HL-60/S4 treated with retinoic acid at 250 ng/mL for 4 days and 3 days (cell line): ENCODE measurements around the gene BTLA.
"Not testable (repeated sequence)": the region's sequence is repeated elsewhere in the genome, so short reads cannot be mapped to it uniquely, and the experiment has no call there.

ENCODE experiments used
- in situ Hi-C: fragments of 300-500 bp; cut with MboI; formaldehyde crosslinking; loops from 2 replicates; pipeline ENCODE4 v1.7.0; 2022; ENCODE audit warnings: low sequenced_read_pairs

The BTLA gene

DNA sequence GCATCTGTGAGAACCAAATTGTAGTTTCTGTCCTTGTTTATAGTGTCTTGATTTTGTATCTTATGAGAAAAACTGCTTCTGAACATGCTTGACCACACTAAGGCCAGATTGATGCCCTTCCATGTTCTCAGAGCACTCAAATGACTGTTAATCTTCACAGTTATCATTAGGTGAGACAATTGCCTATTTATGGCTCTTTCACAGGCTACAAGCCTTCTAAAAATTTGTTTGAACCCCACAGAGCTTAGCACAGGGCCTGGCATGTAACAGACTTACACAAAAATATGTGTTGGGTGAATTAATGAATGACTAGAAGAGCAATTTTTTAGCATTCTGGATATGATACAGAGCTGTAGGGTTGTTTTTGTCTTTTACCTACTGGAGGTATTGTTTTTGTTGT, 43.1 kb downstream of the BTLA start:
- in situ Hi-C loops: no loop called here

DNA sequence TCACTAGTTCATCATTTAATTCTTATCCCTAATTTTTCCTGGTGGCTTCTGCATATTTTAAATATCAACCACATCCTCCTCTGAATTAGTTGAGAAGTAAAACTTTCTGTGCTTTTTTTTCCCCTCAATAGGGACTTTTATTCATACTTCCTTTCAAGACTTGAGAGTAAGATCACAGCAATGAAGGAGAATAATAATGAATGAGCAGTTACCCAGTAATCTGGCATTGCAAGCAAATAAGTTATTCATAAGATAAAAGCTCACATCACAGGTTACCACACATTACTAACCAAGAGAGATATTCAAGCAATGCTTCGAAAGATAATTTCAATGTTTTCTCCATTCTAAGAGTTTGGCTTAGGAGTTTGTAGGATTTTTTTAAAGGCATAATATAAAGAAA, 50.3 kb downstream of the BTLA start:
- in situ Hi-C loops: no loop called here

DNA sequence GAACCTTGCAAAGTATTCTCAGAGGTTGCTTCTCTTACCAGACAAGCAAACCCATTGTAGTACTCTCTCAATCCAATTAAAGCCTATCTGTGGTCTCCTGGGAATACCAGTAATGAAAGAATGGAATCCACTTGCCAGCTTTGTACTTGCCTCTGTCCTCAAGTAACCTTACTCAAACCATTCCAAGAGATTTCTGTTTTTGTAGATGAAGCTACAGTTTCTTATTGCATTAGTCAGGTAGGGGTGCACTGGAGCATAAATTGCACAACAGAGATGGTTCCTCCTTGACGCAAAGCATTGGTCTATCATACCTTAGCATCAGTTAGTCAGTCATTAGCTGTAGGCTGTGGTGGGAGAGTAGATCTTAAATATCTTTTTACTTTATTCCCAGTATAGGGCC, 52.9 kb downstream of the BTLA start:
- in situ Hi-C loops: no loop called here

DNA sequence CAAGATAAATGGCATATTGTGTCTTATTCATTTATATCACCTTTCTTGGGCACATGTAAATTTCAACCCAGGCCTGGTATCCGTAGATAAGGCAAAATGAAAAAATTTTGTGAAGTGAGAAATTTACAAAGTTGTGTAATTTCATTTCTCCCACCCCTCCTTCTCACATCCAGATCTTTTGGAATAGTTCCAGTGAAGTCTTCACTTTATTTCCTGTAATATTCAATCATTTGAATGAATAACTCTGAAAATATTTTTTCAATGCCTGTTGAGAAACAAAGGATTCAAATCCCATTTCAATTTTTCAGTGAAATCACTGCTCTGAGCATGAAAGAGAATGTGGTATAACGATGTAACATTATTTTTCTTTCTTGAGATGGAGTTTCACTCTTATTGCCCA, 53.4 kb downstream of the BTLA start:
- in situ Hi-C loops: no loop called here

DNA sequence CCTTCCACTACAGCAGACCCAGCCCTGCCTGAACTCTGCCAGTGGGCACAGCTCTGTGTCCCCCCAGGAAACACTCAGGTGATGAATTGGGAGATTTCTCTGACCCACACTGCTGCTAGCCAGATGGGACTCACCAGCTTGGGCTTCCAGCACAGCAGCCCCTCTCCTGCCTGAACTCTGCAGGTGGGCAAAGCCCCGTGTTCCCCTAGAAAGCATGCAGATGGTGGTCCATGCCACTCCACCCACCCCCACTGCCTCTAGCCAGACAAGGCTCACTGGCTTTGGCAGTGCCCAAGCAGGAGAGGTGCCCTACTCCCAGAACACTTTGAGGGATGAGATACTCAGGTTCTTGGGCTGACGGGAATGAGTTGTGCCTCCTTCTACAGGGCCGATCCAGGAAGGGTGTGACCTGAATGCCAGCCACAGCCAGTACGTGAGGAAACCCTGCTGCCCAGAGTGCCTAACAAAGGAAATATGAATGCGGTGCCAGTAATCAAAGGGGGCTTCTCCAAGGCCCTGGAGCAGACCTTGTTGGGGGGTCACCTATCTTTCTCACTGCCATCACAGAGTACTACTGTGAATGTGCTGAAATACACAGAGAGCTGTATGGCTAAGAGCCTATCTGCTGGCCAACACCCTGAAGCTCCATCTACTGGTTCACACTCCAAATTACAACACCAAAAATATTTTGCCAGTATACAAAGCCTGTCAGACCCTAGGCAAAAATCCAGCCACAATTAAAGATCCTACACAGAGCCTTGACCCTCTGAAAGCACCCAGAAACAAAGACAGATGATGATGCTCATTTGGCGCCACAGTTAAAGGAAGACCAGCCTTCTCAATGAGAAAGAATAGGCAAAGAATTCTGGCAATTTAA, 61.9 kb downstream of the BTLA start:
- in situ Hi-C loops: no loop called here

DNA sequence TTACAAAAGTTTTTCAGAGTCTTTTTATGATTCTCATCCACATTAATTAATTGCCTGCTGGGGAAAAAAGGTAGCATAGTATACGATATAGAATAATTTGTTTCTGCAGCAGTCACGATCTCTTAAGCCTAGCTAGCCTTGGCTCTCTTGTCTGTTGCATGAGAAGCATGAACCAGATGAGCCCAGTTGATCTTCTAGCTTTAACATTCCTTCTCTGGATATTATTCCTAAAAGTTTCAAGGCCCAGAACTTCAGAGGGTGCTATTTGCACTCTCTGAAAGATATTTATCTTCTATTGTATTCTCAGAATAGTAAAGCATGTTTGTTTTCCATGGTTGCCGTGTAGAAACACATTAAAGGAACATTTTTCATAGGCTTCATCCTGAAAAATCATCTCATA, 69.3 kb downstream of the BTLA start:
- in situ Hi-C loops: no loop called here

DNA sequence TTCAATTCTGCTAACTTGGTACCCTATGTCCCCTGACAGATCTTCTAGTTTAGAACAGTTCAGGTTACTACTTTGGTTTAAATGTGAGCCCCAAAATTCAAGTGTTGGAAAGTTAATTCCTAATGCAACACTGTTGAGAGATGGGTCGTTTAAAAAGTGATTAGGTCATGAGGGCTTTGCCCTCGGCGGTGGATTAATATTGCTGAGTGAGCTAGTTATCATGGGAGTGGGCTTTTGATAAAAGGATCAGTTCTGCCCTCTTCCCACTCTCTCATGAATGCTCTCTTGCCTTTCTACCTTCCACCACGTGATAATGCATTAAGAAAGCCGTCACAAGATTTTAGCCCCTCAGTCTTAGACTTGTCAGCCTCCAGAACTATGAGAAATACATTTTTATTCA, 72.1 kb downstream of the BTLA start:
- in situ Hi-C loops: no loop called here

DNA sequence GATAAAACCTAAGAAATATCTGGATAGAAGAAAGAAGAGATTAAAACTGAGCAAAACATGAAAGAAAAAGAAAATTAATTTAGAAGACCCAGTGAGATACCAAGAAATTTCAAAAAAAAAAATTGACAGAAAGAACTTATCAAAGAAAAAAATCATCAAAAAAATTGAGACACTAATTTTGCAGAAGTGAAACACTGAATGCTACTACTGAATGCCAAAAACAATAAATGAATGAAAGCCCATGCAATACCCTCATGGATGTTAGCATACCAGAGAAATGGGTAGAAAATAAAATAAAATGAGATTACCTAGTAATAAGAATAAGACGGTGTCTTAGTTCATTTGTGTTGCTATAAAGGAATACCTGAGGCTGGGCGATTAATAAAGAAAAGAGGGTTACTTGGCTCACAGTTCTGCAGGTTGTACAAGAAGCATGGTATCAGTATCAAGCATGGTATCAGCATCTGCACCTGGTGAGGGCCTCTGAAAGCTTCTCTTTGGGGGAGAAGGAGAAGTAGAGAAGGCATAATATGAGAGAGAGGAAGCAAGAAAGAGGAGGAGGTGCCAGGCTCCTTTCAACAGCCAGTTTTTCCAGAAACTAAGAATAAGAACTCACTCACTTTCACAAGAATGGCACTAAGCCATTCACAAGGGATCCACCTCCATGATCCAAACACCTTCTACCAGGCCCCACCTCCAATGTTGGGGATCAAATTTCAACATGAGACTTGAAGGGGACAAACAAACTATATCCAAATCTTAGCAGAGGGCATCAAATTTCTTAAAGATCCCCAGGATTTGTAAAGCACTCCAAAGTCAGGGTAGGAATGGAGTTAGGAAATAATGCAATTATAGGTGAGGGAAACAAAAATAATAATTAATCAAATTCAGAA, 73.2 kb downstream of the BTLA start:
- in situ Hi-C loops: no loop called here

DNA sequence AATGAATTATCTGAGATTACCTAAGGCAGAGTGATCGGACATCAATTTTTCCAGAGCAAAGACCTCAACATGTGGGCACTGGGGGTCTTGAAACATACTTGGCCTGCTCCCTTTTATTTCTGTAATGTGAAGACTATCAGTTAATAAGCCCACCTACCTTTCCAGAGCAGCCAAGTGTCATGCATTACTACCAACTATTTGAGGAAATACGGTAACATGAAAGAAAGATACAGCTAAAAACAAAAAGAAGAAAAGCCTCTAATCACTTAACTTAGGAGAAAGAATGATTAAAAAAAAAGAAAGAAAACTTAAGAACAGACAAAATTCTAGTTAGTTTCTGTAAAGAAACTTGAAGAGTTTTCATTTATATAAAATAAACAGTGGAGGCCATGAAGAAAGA, 73.9 kb downstream of the BTLA start:
- in situ Hi-C loops: no loop called here

DNA sequence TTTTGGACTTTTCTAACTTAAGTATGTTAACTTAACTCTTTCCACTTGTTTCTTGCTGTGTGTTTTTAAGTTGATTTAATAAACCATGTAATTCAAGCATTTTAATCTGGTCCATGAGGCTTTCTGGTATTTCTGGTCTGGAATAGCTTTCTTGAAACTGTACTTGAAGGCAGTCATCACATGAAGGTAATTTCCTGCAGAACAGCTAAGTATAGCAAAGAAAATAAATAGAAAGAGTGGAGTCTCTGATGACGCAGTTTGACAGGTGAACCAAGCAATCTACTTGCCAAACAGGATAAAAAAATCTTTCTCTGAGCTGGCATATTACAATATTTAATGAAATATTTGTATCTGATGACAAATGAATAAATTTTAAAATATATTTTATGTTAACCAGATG, 74.9 kb downstream of the BTLA start:
- in situ Hi-C loops: no loop called here

DNA sequence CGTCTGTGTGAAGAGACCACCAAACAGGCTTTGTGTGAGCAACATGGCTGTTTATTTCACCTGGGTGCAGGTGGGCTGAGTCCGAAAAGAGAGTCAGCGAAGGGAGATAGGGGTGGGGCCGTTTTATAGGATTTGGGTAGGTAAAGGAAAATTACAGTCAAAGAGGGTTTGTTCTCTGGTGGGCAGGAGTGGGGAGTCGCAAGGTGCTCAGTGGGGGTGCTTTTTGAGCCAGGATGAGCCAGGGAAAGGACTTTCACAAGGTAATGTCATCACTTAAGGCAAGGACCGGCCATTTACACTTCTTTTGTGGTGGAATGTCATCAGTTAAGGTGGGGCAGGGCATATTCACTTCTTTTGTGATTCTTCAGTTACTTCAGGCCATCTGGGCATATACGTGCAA, 76.4 kb downstream of the BTLA start:
- in situ Hi-C loops: not testable (repeated sequence)

DNA sequence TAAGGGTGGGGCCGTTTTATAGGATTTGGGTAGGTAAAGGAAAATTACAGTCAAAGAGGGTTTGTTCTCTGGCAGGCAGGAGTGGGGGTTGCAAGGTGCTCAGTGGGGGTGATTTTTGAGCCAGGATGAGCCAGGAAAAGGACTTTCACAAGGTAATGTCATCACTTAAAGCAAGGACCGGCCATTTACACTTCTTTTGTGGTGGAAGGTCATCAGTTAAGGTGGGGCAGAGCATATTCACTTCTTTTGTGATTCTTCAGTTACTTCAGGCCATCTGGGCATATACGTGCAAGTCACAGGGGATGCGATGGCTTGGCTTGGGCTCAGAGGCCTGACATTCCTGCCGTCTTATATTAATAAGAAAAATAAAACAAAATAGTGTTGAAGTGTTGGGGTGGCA, 80.7 kb downstream of the BTLA start:
- in situ Hi-C loops: not testable (repeated sequence)

DNA sequence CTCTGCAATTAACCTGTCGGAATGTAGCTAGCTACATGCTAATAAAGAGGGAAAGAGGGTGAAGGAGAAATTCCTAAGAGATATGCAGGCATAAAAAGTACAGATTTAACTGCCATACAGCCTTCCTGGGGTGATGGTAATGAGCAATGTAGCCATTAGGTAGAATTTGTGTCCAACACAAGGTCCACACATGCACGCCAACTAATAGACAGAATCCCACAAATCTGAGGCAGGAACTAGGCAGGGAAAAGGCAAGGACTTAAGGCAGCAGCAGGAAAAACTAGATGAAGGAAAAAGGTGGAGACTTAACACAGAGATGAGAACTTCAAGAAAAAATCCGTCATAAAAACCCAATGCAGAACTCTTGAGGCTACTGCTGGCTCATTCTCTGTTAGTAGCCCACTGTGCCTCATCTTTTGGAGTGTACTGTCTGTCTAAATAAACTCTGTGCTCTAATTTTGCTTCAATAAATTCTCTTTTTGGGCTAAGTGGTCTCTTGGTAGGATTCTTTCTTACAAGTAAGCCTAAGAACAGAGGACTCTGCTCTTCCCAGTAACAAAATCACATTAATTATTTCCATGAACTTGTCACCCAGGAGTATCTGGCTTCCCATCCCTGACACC, 81.5 kb downstream of the BTLA start:
- in situ Hi-C loops: no loop called here

DNA sequence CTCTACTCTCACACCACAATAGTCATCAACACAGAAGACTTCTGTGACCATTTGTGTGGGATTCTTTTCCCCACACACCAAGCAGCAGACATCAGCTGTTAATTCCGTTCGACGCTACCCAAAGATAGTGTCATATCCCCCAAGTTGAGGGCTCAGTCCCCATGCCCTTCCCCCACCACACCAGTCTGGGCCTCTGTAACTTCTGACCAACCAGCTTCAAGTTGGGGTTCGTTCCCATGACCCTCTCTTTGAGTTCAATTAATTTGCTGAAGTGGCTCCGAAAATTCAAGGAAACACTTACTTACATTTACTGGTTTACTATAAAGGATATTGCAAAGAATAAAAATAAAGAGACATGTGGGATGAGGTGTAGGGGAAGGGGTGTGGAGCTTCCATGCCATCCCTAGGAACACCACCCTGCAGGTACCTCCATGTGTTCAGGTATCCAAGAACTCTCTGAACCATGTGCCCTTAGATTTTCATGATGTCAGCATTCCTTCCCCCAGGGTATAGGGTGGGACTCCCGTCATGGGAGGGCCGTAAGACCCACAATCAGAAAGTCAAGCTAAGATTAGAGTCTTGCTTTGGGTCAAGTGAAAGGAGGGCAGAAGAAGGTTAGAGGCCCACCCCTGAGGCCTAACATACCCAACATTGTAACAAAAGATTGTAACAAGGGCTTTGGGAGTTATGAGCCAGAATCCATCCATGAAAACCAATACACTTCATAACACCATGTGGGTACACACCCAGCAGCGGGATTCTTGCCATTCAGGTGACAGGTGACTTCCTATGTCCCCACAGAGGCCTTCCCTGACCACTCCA, 82.7 kb downstream of the BTLA start:
- in situ Hi-C loops: no loop called here

DNA sequence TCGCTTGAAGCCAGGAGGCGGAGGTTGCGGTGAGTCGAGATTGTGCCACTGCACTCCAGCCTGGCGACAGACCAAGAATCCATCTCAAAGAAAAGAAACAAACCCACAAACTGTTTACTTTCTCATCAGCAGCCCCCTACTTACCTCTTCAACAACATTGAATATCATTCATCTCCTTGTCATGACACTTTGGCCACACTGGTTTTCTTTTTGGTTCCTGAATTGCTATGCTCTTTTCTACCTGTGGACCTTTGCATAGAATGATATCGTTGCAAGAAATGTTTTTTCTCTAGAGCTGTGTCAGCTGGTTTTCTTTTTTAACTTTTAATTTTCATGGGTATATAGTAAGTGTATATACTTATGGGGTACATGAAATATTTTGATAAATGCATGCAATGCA, 83.9 kb downstream of the BTLA start:
- in situ Hi-C loops: no loop called here
